Naive B cell (primary cell): ENCODE measurements around the gene MIS18A. TPM values are rescaled to one million over a fixed set of nuclear protein-coding genes. Genes with fewer than 3 reads are reported as not detected.

Experiments used
- ATAC-seq, 2 donors: fragments of 150-1000 bp; cut with Tn5 transposase; 2 replicates each; pipeline ENCODE4 v1.10.0; 2021; ENCODE audit warnings: low read depth in 2 of 2, mild to moderate bottlenecking in 2 of 2, moderate library complexity in 2 of 2
- DNase-seq: peaks from one replicate; pipeline ENCODE4 v3.0.0; 2022
- H3K27ac Mint-ChIP-seq, 6 donors: one replicate each; pipeline ENCODE4 v1.8.0; 2020 to 2022; ENCODE audit warnings: mild to moderate bottlenecking in 6 of 6, mixed read lengths in 6 of 6, moderate library complexity in 5 of 6, inconsistent platforms in 2 of 6
- H3K27me3 Mint-ChIP-seq, 3 donors: one replicate each; pipeline ENCODE4 v1.8.0; 2021 to 2022; ENCODE audit warnings: mixed read lengths in 3 of 3, mild to moderate bottlenecking in 1 of 3
- H3K36me3 Mint-ChIP-seq, 2 donors: one replicate each; pipeline ENCODE4 v1.8.0; 2020 to 2022; ENCODE audit warnings: mixed read lengths in 2 of 2, inconsistent platforms in 1 of 2, mild to moderate bottlenecking in 1 of 2
- H3K4me1 Mint-ChIP-seq, 3 donors: one replicate each; pipeline ENCODE4 v1.8.0; 2020 to 2022; ENCODE audit warnings: mixed read lengths in 3 of 3, inconsistent platforms in 1 of 3, mild to moderate bottlenecking in 1 of 3, moderate library complexity in 1 of 3
- H3K4me3 Mint-ChIP-seq, 8 donors: one replicate each; pipeline ENCODE4 v1.8.0; 2020 to 2022; ENCODE audit warnings: mild to moderate bottlenecking in 8 of 8, mixed read lengths in 8 of 8, moderate library complexity in 8 of 8, inconsistent platforms in 2 of 8
- H3K9me3 Mint-ChIP-seq, 7 donors: one replicate each; pipeline ENCODE4 v1.8.0; 2020 to 2022; ENCODE audit warnings: mixed read lengths in 7 of 7, mild to moderate bottlenecking in 5 of 7, inconsistent platforms in 2 of 7, moderate library complexity in 1 of 7
- polyA plus RNA-seq, 6 donors: library from polyadenylated mRNA; unstranded; fragments of 300-500 nt; fragmentation: Illumina TruSeq; gene quantifications; one replicate each; pipeline ENCODE4 v1.2.3, GENCODE V29; 2021; ENCODE audit warnings: low read depth in 6 of 6

Gene MIS18A
- polyA plus RNA-seq, 6 donors from 2014 or later: 6.6 to 20.3 (median 13.1) TPM

DNA sequence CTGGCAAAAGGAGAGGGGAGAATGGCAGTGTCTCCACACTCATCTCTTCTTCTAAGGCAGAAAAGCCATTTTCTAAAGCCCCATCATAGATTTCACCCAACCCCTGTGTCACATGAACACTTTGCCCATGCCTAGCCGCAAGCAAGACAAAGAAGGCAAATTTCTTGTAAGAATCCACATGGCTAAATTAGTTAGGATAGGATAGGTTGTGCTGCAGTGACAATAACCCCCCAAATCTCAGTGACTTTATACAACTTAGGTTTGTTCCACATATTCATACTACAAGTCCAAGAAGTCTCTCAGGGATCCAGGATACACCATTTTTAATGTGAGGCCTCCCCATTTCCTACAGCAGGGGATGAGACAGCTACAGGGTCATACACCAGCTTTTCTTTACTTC, 40.8 kb downstream of the MIS18A start:
- Mint-ChIP-seq H3K27me3 (peaks cover 0 to 12% (median 4%) of the 10 kb centered on the region in 3 donors), H3K36me3 (peaks cover 8 to 11% of the 10 kb centered on the region in 2 donors), H3K9me3 (peaks cover 3 to 29% (median 10%) of the 10 kb centered on the region in 7 donors), H3K4me1 (no peaks in the 10 kb centered on the region), H3K27ac (no peak overlapping the region), H3K4me3 (no peak overlapping the region)
- no peak for ATAC-seq
- DNase-seq: no peak

DNA sequence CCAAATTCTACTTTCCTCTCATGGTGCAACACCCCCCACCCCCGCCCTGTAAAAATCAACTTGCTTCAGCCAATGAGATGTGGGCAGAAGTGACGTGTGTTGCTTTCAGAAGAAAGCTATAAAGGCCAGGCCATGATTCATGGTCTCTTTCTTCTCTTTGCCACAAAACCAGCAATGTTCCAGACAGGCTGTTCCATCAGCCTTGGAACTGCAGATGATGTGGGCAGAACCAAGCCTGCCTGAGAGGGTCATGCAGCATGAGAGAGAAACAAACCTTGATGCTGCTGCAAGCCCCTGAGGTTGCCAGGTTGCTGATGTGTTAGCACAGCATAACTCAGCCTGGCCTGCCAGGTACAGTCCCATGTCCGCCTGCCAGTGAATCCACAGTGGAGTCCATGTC, 41.8 kb downstream of the MIS18A start:
- H3K27me3 Mint-ChIP-seq: peaks cover 0 to 12% (median 4%) of the 10 kb centered on the region in 3 donors
- no peaks in the 10 kb centered on the region for H3K4me1 Mint-ChIP-seq
- no peak for ATAC-seq
- no peak for DNase-seq
- H3K36me3 Mint-ChIP-seq: peaks cover 8 to 11% of the 10 kb centered on the region in 2 donors
- no peak overlapping the region for H3K4me3 Mint-ChIP-seq
- H3K27ac Mint-ChIP-seq: no peak overlapping the region
- peaks cover 3 to 24% (median 10%) of the 10 kb centered on the region in 7 donors for H3K9me3 Mint-ChIP-seq

DNA sequence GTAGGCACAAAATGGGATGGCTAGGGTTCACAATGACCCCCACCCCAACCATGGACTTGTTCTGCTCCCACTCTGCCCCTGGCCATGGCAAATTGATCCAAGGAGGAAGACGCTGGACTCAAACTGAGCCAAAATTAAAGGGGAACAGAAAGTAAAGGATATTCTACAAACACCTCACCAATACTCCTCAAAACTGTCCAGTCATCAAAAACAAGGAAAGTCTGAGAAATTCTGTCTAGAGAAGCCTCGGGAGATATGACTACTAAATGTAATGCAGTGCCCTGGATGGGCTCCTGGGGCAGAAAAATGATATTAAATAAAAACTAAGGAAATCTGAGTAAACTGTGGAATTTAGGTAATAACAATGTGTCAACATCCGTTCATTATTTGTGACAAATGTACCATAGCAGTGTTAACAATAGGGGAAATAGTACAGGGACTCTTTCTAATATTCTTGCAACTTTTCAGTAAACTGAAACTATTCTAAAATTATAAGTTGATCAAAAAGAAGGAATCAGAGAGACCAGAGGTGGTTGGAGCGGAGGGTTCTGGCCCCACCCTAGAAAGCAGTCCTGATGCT, 45.0 kb downstream of the MIS18A start:
- ATAC-seq: no peak
- peaks cover 0 to 12% (median 4%) of the 10 kb centered on the region in 3 donors for H3K27me3 Mint-ChIP-seq
- H3K36me3 Mint-ChIP-seq: peaks cover 0 to 8% of the 10 kb centered on the region in 2 donors
- no peak overlapping the region for H3K27ac Mint-ChIP-seq
- H3K4me1 Mint-ChIP-seq: no peaks in the 10 kb centered on the region
- H3K4me3 Mint-ChIP-seq: no peak overlapping the region
- DNase-seq: no peak
- H3K9me3 Mint-ChIP-seq: peaks cover 3 to 13% (median 6%) of the 10 kb centered on the region in 7 donors

DNA sequence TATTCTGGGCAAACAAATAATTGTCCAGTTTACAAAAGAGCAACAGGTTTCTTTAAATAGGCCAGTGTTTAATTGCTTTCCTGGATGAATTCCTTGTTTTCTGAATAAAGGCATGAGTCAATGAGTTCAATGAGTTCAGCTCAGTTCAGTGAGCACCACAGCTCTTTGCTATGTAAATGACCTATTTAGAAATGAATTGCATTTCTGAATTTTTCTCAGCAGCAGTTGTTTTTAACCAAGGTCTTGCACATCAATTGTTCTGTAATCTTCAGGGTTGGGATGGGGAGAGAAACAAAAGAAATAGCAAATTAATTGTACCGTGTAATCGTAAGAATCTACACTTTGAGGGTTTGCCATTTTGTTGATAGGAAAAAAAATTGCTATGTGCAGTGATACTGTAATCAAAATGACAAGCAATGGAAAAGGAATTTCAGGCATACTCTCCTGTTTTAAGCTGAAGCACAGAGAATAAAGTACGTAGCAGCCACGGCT, 45.7 kb downstream of the MIS18A start:
- H3K9me3 Mint-ChIP-seq: peaks cover 0 to 5% (median 3%) of the 10 kb centered on the region in 7 donors
- DNase-seq (no peak), ATAC-seq (no peak)
- H3K4me3 Mint-ChIP-seq: no peak overlapping the region
- H3K27ac Mint-ChIP-seq: no peak overlapping the region
- H3K4me1 Mint-ChIP-seq: no peaks in the 10 kb centered on the region
- peaks cover 0 to 6% (median 4%) of the 10 kb centered on the region in 3 donors for H3K27me3 Mint-ChIP-seq
- H3K36me3 Mint-ChIP-seq: peaks cover 0 to under 1% of the 10 kb centered on the region in 2 donors

DNA sequence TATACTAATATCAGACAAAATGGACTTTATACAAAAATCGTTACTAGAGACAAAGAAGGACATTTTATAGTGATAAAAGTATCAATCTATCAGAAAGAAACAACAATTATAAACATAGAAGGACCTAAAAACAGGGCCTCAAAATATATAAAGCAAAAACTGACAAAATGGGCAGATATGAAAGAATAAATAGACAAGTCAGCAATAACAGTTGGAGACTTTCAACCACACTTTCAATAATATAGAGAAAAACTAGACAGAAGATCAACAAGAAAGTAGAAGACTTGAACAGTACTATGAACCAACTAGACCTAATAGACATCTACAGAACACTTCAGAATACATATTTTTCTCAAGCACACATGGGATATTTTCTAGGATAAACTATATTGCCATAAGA, 52.4 kb downstream of the MIS18A start:
- Mint-ChIP-seq H3K4me1 (no peaks in the 10 kb centered on the region), H3K9me3 (peaks cover 10 to 25% (median 20%) of the 10 kb centered on the region in 7 donors)
- no peak for ATAC-seq

More for the DNA sequence above, 52.4 kb downstream of the MIS18A start:
- DNase-seq: no peak
- Mint-ChIP-seq H3K27ac (no peak overlapping the region), H3K36me3 (peaks cover 0 to 15% of the 10 kb centered on the region in 2 donors), H3K27me3 (peaks cover 0 to 6% (median 0%) of the 10 kb centered on the region in 3 donors), H3K4me3 (no peak overlapping the region)

Other genes starting within 250 kb of the MIS18A start
- gene MRAP, start 19.8 kb upstream of the MIS18A start, polyA plus RNA-seq: not detected
- gene URB1, start 114.0 kb upstream of the MIS18A start, polyA plus RNA-seq: 1 to 10 TPM; 1.3 to 4.9 (median 3.2) TPM
- gene EVA1C, start 133.7 kb upstream of the MIS18A start, polyA plus RNA-seq: under 1 TPM in 3 of 6 donors, not detected in 3; 0.47 to 0.87 (median 0.57) TPM